UCSD-AML1 (cell line): ENCODE results near the gene CCDC57.

Experiments
- DNase-seq: peaks from one replicate; lab custom pipeline; 2025; ENCODE audit not compliant: unreplicated experiment; lab: John Stamatoyannopoulos, UW

Gene CCDC57

GRCh38 chr17:82053130-82053529 is 159.5 kb downstream of the CCDC57 start:
- DNase-seq: no peak

- DNase-seq: no peak
Measured at GRCh38 chr17:82052638-82053059, 160.0 kb downstream of the CCDC57 start.

- DNase-seq: peak; percentile 78
Measured at GRCh38 chr17:82051776-82052637, 160.6 kb downstream of the CCDC57 start, which contains the start of the genes GPS1 and RFNG. GPS1 (plus strand) TSS chr17:82051898; CDS start chr17:82051932, 34 bp downstream. RFNG (minus strand) TSS chr17:82051811; CDS start chr17:82051766, 45 bp downstream.
